GM12878 (cell line): ENCODE results near the gene B3GALT4. TPM values are rescaled to one million over a fixed set of nuclear protein-coding genes. Genes with fewer than 3 reads are reported as not detected.

ENCODE experiments used
- ATAC-seq: fragments of 200-7000 bp; cut with Tn5 transposase; 3 replicates; pipeline ENCODE4 v1.9.1; 2020; ENCODE audit warnings: mild to moderate bottlenecking, moderate library complexity
- BruUV-seq: library from RNA; stranded (reverse); fragments of 400-500 nt; replicated peaks from 2 replicates; lab custom pipeline; 2021; lab: Mats Ljungman, UMichigan
- CTCF ChIA-PET: fragments of 300-600 bp; sonication (Branson Sonifier 250); formaldehyde crosslinking; extraction: SDS; loops from one replicate; lab custom pipeline; 2021; ENCODE audit warnings: inconsistent platforms; lab: Yijun Ruan, JAX
- POLR2A ChIA-PET: fragments of 350-600 bp; formaldehyde crosslinking; extraction: SDS; loops from one replicate; lab custom pipeline; 2021; ENCODE audit warnings: inconsistent platforms; lab: Charles Lee
- RAD21 ChIA-PET: fragments of 300-600 bp; sonication (Branson Sonifier 250); formaldehyde crosslinking; loops from one replicate; lab custom pipeline; 2023; ENCODE audit warnings: antibody characterized with exemption; ENCODE audit not compliant: unreplicated experiment; lab: Charles Lee
- SMC1A ChIA-PET: fragments of 300-600 bp; sonication (Branson Sonifier 250); formaldehyde crosslinking; loops from one replicate; lab custom pipeline; 2023; ENCODE audit not compliant: unreplicated experiment, uncharacterized antibody; lab: Charles Lee
- DNase-seq: peaks from one replicate; pipeline ENCODE4 v3.0.0-alpha.2; 2011; ENCODE audit warnings: low read depth, low spot score
- FAIRE-seq: peaks from 3 replicates; lab custom pipeline; 2011; peaks lifted over from hg19 to GRCh38; lab: Jason Lieb, UNC
- H2AFZ ChIP-seq: 2 replicates; pipeline ENCODE4 v1.6.0; 2011; ENCODE audit warnings: low read depth, low read length, control low read depth; ENCODE audit not compliant: control insufficient read depth
- H3K27ac ChIP-seq: 2 replicates; pipeline ENCODE4 v1.5.1; 2011; ENCODE audit warnings: control low read depth; ENCODE audit not compliant: control insufficient read depth, insufficient read depth
- H3K27me3 ChIP-seq, 2 experiments: replicated peaks in 1 of 2; 2 replicates each; pipeline versions ENCODE4 v1.6.0 to v1.6.1; 2011; ENCODE audit warnings: low read length in 1 of 2; ENCODE audit not compliant: control insufficient read depth in 2 of 2, insufficient read depth in 2 of 2
- H3K36me3 ChIP-seq, 2 experiments: 2 replicates each; pipeline ENCODE4 v1.5.1; 2011; ENCODE audit warnings: low read length in 1 of 2; ENCODE audit not compliant: control insufficient read depth in 2 of 2, insufficient read depth in 2 of 2
- H3K4me1 ChIP-seq: 2 replicates; pipeline ENCODE4 v1.6.1; 2011; ENCODE audit warnings: mild to moderate bottlenecking, low read length, moderate library complexity, mixed read lengths; ENCODE audit not compliant: control insufficient read depth, insufficient read depth
- H3K4me2 ChIP-seq: 2 replicates; pipeline ENCODE4 v1.6.0; 2011; ENCODE audit warnings: control low read depth; ENCODE audit not compliant: control insufficient read depth, insufficient read depth
- H3K4me3 ChIP-seq: fragments of 200-600 bp; sonication (generic); 2 replicates; pipeline ENCODE4 v1.5.1; 2016
- H3K79me2 ChIP-seq: 2 replicates; pipeline ENCODE4 v1.6.0; 2011; ENCODE audit warnings: low read length; ENCODE audit not compliant: control insufficient read depth, insufficient read depth
- H3K9ac ChIP-seq: 2 replicates; pipeline ENCODE4 v1.8.0; 2011; ENCODE audit warnings: low read length, control low read depth, mixed read lengths; ENCODE audit not compliant: control insufficient read depth, insufficient read depth
- H3K9me3 ChIP-seq: replicated peaks from 3 replicates; pipeline ENCODE4 v1.5.1; 2011; ENCODE audit warnings: mild to moderate bottlenecking, low read length; ENCODE audit not compliant: control insufficient read depth, insufficient read depth
- H4K20me1 ChIP-seq: 2 replicates; pipeline ENCODE4 v1.6.0; 2011; ENCODE audit not compliant: control insufficient read depth, insufficient read depth
- BCLAF1 ChIP-seq: fragments of 450-650 bp; IDR thresholded peaks from 2 replicates; pipeline ENCODE4 v1.6.1; 2017; ENCODE audit warnings: antibody characterized with exemption, mild to moderate bottlenecking, moderate library complexity
- JUNB ChIP-seq: IDR thresholded peaks from 2 replicates; pipeline ENCODE4 v1.6.1; 2016; ENCODE audit warnings: antibody characterized with exemption, mild to moderate bottlenecking
- MEF2B ChIP-seq: fragments of 450-650 bp; IDR thresholded peaks from 2 replicates; pipeline ENCODE4 v1.6.1; 2018; ENCODE audit warnings: mild to moderate bottlenecking, moderate library complexity; ENCODE audit not compliant: partially characterized antibody, poor library complexity, severe bottlenecking
- POLR2A ChIP-seq: IDR thresholded peaks from 2 replicates; pipeline ENCODE4 v1.6.1; 2011; ENCODE audit warnings: low read depth, mild to moderate bottlenecking, low read length
- TARDBP ChIP-seq: IDR thresholded peaks from 2 replicates; pipeline ENCODE4 v1.6.1; 2016; ENCODE audit warnings: borderline replicate concordance
- YY1 ChIP-seq: IDR thresholded peaks from 2 replicates; pipeline ENCODE4 v1.6.1; 2011; ENCODE audit warnings: low read depth, mild to moderate bottlenecking, low read length
- ZNF592 ChIP-seq: fragments of 450-650 bp; IDR thresholded peaks from 2 replicates; pipeline ENCODE4 v1.6.1; 2017; ENCODE audit warnings: mild to moderate bottlenecking, moderate library complexity
- WGBS: methylation state at CpG from one replicate; pipeline ENCODE4 v1.1.6; 2016; ENCODE audit warnings: low lambda C conversion rate; ENCODE audit not compliant: insufficient replicate concordance, insufficient coverage; ENCODE audit errors: missing lambda C conversion rate; 5-methylcytosine and 5-hydroxymethylcytosine counted together
- in situ Hi-C: fragments of 300-500 bp; cut with MboI; formaldehyde crosslinking; loops from 9 replicates; pipeline ENCODE4 v1.14.3; 2018; ENCODE audit warnings: mixed read lengths
- intact Hi-C: fragments of 100-400 bp; cut with micrococcal nuclease; formaldehyde crosslinking; loops from one replicate; pipeline ENCODE4 v1.14.2; 2022; ENCODE audit not compliant: unreplicated experiment
- polyA plus RNA-seq, 11 experiments: library from polyadenylated mRNA; depleted of rRNA in 4 of 11; unstranded in 6 of 11; stranded (reverse) in 5 of 11; fragments of >200 nt; fragmentation: Nextera tagmentation in 4 of 11; fragmentation: Illumina TruSeq in 1 of 11; extraction: Ambion mirVana in 4 of 11; extraction: Trizol in 1 of 11; gene quantifications; 1 replicate in 1 of 11; 2 replicates in 10 of 11; pipeline versions ENCODE4 v1.2.1 to v1.2.3, GENCODE V29; 2011 to 2016; ENCODE audit warnings: inconsistent platforms in 2 of 11, missing spikeins in 2 of 11, low read depth in 1 of 11
- total RNA-seq, 4 experiments: library from RNA; depleted of rRNA in 3 of 4; stranded (reverse); fragments of >200 nt in 3 of 4; fragmentation: Illumina TruSeq in 1 of 4; extraction: Trizol in 1 of 4; gene quantifications; 2 replicates each; pipeline versions ENCODE4 v1.2.1 to v1.2.3, GENCODE V29; 2013 to 2021
- TF ChIP-seq, protein P1 (sequence below): IDR thresholded peaks from 2 replicates; pipeline ENCODE4 v1.6.1; 2012; ENCODE audit warnings: low read length, inconsistent platforms
- TF ChIP-seq, protein P2 (sequence below): IDR thresholded peaks from 2 replicates; pipeline ENCODE4 v1.6.1; 2011; ENCODE audit warnings: borderline replicate concordance, low read depth, mild to moderate bottlenecking, moderate library complexity, mixed read lengths, low read length; ENCODE audit not compliant: insufficient read depth; ENCODE audit errors: extremely low read length
- TF ChIP-seq, protein P3 (sequence below): fragments of 450-650 bp; formaldehyde crosslinking; IDR thresholded peaks from 2 replicates; pipeline ENCODE4 v1.4.0; 2022; ENCODE audit warnings: mild to moderate bottlenecking, moderate library complexity

B3GALT4 gene
- total and polyA plus RNA-seq, 10 of the 15 experiments (the other 5 are each of a cell fraction or from before 2014, with no cell fraction given) = 0.27 to 8.2 (median 2.6) TPM

DNA sequence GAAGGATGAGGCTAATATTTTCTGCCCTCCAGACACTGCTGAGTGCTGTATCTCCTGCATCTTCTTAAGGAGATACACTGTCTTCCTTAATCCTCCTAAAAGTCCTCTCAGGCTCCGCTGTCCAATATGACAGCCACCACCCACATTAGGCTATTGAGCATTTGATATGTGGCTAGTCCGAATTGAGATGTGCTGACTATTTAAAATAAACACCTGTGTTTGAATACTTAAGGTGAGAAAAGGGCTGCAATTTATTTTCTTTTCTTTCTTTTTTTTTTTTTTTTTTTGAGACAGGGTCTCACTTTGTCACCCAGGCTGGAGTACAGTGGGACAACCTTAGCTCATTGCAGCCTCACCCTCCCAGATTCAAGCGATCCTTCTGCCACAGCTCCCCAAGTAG, 25.0 kb downstream of the B3GALT4 start (continued):
- TF ChIP-seq BCLAF1 = no peak
- TF ChIP-seq, protein P1, sequence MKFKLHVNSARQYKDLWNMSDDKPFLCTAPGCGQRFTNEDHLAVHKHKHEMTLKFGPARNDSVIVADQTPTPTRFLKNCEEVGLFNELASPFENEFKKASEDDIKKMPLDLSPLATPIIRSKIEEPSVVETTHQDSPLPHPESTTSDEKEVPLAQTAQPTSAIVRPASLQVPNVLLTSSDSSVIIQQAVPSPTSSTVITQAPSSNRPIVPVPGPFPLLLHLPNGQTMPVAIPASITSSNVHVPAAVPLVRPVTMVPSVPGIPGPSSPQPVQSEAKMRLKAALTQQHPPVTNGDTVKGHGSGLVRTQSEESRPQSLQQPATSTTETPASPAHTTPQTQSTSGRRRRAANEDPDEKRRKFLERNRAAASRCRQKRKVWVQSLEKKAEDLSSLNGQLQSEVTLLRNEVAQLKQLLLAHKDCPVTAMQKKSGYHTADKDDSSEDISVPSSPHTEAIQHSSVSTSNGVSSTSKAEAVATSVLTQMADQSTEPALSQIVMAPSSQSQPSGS = no peak

DNA sequence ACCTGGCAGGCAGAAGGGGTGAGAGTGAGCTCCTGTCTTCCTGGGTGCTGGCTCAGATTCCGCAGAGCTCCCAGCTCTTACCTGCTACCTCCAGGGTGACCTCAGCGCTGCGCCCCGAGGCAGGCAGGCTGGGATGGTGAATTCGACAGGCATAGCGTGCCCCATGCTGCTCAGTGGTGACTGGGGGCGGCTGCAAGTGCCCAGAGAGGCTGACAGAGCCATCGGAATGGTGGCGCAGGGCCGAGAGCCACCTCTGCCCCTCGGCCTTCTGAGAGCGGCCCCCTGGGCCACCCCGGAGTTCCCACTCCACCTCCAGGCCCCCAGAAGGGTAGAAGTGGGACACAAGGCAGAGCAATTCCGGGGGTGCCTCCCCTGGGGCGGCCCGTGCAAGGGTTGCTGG, 27.3 kb downstream of the B3GALT4 start:
- no TSS peak for BruUV-seq
- FAIRE-seq = no peak
- SMC1A ChIA-PET = no interaction called here
- Histone ChIP-seq H3K9me3 (no peaks in the 10 kb centered on the region), H3K36me3 (peaks cover 19 to 24% of the 10 kb centered on the region in 2 experiments), H3K27me3 (no peaks in the 10 kb centered on the region), H3K4me1 (peaks cover 4% of the 10 kb centered on the region; the same call in 1 of the 2 replicates), H4K20me1 (peaks cover 5% of the 10 kb centered on the region; the same call in 1 of the 2 replicates), H3K4me3 (no peak overlapping the region), H3K79me2 (peaks cover 19% of the 10 kb centered on the region), H3K4me2 (no peak overlapping the region), H3K27ac (no peak overlapping the region), H3K9ac (no peak overlapping the region), H2AFZ (no peak overlapping the region)
- POLR2A ChIA-PET = no interaction called here
- ATAC-seq = no peak
- WGBS = 93% methylated on average over 16 of the region's 16 CpGs
- CTCF ChIA-PET = no interaction called here
- DNase-seq = no peak
- in situ Hi-C loops (no loop called here), intact Hi-C loops (no loop called here)
- RAD21 ChIA-PET = interaction anchor here (0.9 kb wide), 1 partner anchor 9 kb away, joined by 3 read pairs; no protein-coding TSS in a partner anchor
- TF ChIP-seq TARDBP = no peak
- no peak for TF ChIP-seq ZNF592
- TF ChIP-seq, protein P2, sequence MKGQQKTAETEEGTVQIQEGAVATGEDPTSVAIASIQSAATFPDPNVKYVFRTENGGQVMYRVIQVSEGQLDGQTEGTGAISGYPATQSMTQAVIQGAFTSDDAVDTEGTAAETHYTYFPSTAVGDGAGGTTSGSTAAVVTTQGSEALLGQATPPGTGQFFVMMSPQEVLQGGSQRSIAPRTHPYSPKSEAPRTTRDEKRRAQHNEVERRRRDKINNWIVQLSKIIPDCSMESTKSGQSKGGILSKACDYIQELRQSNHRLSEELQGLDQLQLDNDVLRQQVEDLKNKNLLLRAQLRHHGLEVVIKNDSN = no peak
- TF ChIP-seq, protein P3, sequence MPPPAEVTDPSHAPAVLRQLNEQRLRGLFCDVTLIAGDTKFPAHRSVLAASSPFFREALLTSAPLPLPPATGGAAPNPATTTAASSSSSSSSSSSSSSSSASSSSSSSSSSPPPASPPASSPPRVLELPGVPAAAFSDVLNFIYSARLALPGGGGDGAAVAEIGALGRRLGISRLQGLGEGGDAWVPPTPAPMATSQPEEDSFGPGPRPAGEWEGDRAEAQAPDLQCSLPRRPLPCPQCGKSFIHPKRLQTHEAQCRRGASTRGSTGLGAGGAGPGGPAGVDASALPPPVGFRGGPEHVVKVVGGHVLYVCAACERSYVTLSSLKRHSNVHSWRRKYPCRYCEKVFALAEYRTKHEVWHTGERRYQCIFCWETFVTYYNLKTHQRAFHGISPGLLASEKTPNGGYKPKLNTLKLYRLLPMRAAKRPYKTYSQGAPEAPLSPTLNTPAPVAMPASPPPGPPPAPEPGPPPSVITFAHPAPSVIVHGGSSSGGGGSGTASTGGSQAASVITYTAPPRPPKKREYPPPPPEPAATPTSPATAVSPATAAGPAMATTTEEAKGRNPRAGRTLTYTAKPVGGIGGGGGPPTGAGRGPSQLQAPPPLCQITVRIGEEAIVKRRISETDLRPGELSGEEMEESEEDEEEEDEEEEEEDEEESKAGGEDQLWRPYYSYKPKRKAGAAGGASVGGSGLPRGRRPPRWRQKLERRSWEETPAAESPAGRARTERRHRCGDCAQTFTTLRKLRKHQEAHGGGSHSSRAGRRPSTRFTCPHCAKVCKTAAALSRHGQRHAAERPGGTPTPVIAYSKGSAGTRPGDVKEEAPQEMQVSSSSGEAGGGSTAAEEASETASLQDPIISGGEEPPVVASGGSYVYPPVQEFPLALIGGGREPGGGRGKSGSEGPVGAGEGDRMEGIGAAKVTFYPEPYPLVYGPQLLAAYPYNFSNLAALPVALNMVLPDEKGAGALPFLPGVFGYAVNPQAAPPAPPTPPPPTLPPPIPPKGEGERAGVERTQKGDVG (CRISPR knock-in tag) = no peak
- no peak for TF ChIP-seq MEF2B
- no peak for TF ChIP-seq YY1
- no peak for TF ChIP-seq JUNB
- TF ChIP-seq POLR2A = no peak
